Measurements from ENCODE around the gene BUB1. TPM values are rescaled to one million over a fixed set of nuclear protein-coding genes. Genes with fewer than 3 reads are reported as not detected.

BUB1 gene
- total and polyA plus RNA-seq, 2 of the 8 experiments (the other 6 are each of a cell fraction or from before 2014, with no cell fraction given): 48.4 to 113 TPM

- WGBS, 2 experiments (ENCODE audit: extremely low coverage in 1 of 2, insufficient coverage in 1 of 2, insufficient read length in 1 of 2, insufficient replicate concordance in 2 of 2, low coverage in 1 of 2, low lambda C conversion rate in 2 of 2, missing lambda C conversion rate in 1 of 2): 90% methylated on average over 4 of the region's 4 CpGs; no CpG with 5 or more reads in 1 of the 2 experiments
- Histone ChIP-seq H3K79me2 (ENCODE audit: control insufficient read depth in 1 of 2, insufficient read depth in 2 of 2, low read length in 2 of 2) (0 out of 4 replicates have a peak, but pooled peaks cover 0 to 7% of the 10 kb centered on the region in 2 experiments), H4K91ac (replicated peaks; ENCODE audit: insufficient read length, low read length) (no peak overlapping the region), H2AFZ (ENCODE audit: low read length) (no peak overlapping the region), H4K5ac (ENCODE audit: insufficient read length, low read depth, low read length) (no peak overlapping the region), H2BK15ac (ENCODE audit: low read length) (no peak overlapping the region), H3K9ac (replicated peaks in 1 of 4; ENCODE audit: extremely low read depth in 1 of 4, low read depth in 3 of 4, low read length in 3 of 4) (no peak overlapping the region), H3K27me3 (replicated peaks in 1 of 4; ENCODE audit: control insufficient read depth in 3 of 4, extremely low read depth in 1 of 4, insufficient read depth in 3 of 4, low read length in 3 of 4) (no peaks in the 10 kb centered on the region), H2BK12ac (ENCODE audit: low read depth, low read length) (no peak overlapping the region), H2AK5ac (ENCODE audit: low read depth, low read length) (no peak overlapping the region), H3K23me2 (ENCODE audit: low read depth, low read length) (no peaks in the 10 kb centered on the region), H3K18ac (ENCODE audit: extremely low read depth, low read length) (no peak overlapping the region), H3K14ac (ENCODE audit: insufficient read length) (no peak overlapping the region), H2BK20ac (ENCODE audit: low read length) (no peak overlapping the region), H3K4ac (replicated peaks; ENCODE audit: insufficient read length, low read depth, low read length) (no peak overlapping the region), H3K36me3 (ENCODE audit: control insufficient read depth in 2 of 4, insufficient read depth in 4 of 4, low read length in 3 of 4) (peaks cover 13 to 81% (median 65%) of the 10 kb centered on the region in 4 experiments), H3K27ac (ENCODE audit: low read depth, low read length) (no peak overlapping the region), H2BK120ac (replicated peaks; ENCODE audit: low read depth, low read length) (no peak overlapping the region), H4K8ac (ENCODE audit: extremely low read depth, insufficient read depth, low read length) (no peak overlapping the region), H3K4me3 (ENCODE audit: extremely low read depth in 1 of 4, insufficient read depth in 2 of 4, low read depth in 3 of 4, low read length in 4 of 4) (no peak overlapping the region), H3K4me1 (replicated peaks in 1 of 4; ENCODE audit: control insufficient read depth in 3 of 4, insufficient read depth in 4 of 4, low read length in 3 of 4) (no peaks in the 10 kb centered on the region), H3K4me2 (ENCODE audit: insufficient read depth in 1 of 2, low read depth in 2 of 2, low read length in 2 of 2) (no peak overlapping the region), H3K56ac (replicated peaks; ENCODE audit: insufficient read length, low read depth, low read length) (no peak overlapping the region), H4K20me1 (replicated peaks in 1 of 2; ENCODE audit: control insufficient read depth in 1 of 2, insufficient read depth in 2 of 2, low read length in 2 of 2) (peaks cover 0 to 2% of the 10 kb centered on the region in 2 experiments), H3K9me3 (ENCODE audit: insufficient read depth in 2 of 2, low read depth in 1 of 2, low read length in 1 of 2) (no peaks in the 10 kb centered on the region), H2BK5ac (ENCODE audit: low read depth, low read length) (no peak overlapping the region), H3K23ac (ENCODE audit: insufficient read length) (no peak overlapping the region), H3K79me1 (ENCODE audit: low read depth, low read length) (0 out of 2 replicates have a peak, but pooled peaks cover 2% of the 10 kb centered on the region)
- TF ChIP-seq JUN (IDR thresholded peaks at IDR 0.05; ENCODE audit: low read depth, low read length): no peak
- no peak for DNase-seq (ENCODE audit: low read depth in 1 of 2, low spot score in 2 of 2)
- ChIA-PET POLR2A (ENCODE audit: partially characterized antibody) (interaction anchor here (0.6 to 3.9 kb wide), 3 partner anchors 11 to 144 kb away, joined by 3 to 25 read pairs (median 3); no protein-coding TSS in a partner anchor), CTCF (ENCODE audit: partially characterized antibody) (interaction anchor here (0.6 to 1.7 kb wide), 4 partner anchors 9 to 1060 kb away, joined by 3 to 5 read pairs (median 3); no protein-coding TSS in a partner anchor)
- FAIRE-seq: no peak
These were observed 38.7 kb downstream of the BUB1 start for GRCh38 chr2:110638952-110639695.
